Measurements from ENCODE around the gene CGA.

DNA sequence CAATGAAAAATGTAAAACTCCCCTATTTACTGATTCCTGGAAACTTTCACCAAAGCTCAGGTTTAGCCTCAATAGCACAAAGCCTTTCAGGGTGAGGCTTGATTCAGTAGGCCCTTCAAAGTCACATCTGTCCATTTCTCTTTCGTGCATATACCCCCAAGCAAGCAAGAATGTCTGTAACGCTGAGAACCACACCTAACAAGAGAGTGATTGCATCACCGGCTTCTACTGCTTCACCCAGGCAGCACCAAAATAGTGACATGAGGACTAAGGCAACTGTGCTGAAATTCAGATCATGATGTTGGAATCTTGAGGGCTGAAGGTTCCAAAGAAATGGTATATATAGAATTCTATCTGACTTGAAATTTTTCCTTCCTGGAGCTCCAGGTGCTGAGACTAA lies 26.1 kb downstream of the CGA start:
- TF ChIP-seq GATA2 (IDR thresholded peaks at IDR 0.05; ENCODE audit: low read depth, low read length): no peak
- TF ChIP-seq GATA3 (IDR thresholded peaks at IDR 0.05; ENCODE audit: low read depth, low read length): no peak
